ENCODE results near the gene GNPTAB.

DNA sequence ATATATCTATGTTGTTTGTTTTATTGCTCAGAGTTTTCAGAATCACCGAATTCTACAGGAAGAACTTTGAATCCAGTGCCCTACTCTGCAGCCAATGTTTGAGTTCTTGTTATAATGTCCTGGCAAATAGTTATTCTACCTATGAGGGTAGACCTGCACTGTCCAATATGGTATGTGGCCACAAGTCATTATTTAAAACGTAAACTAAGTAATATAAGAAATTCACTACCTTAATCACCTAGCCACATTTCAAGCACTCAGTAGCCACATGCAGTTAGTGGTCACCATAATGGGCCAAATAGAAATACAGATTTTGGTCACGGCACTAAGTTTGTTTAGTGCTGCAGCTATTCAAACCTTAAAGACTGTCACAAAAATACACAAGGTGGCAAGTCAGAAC is 26.4 kb downstream of the GNPTAB start:
- TF ChIP-seq, protein P1, sequence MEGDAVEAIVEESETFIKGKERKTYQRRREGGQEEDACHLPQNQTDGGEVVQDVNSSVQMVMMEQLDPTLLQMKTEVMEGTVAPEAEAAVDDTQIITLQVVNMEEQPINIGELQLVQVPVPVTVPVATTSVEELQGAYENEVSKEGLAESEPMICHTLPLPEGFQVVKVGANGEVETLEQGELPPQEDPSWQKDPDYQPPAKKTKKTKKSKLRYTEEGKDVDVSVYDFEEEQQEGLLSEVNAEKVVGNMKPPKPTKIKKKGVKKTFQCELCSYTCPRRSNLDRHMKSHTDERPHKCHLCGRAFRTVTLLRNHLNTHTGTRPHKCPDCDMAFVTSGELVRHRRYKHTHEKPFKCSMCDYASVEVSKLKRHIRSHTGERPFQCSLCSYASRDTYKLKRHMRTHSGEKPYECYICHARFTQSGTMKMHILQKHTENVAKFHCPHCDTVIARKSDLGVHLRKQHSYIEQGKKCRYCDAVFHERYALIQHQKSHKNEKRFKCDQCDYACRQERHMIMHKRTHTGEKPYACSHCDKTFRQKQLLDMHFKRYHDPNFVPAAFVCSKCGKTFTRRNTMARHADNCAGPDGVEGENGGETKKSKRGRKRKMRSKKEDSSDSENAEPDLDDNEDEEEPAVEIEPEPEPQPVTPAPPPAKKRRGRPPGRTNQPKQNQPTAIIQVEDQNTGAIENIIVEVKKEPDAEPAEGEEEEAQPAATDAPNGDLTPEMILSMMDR (IDR thresholded peaks at IDR 0.05): no peak
- TF ChIP-seq TCF7L2 (IDR thresholded peaks at IDR 0.05; ENCODE audit: low read depth, low read length) (no peak), POLR2AphosphoS5 (IDR thresholded peaks at IDR 0.05; ENCODE audit: low read depth, low read length) (no peak), SIN3A (IDR thresholded peaks at IDR 0.05; ENCODE audit: borderline replicate concordance, insufficient read depth, low read depth, low read length) (no peak)
- TF ChIP-seq, protein P2, sequence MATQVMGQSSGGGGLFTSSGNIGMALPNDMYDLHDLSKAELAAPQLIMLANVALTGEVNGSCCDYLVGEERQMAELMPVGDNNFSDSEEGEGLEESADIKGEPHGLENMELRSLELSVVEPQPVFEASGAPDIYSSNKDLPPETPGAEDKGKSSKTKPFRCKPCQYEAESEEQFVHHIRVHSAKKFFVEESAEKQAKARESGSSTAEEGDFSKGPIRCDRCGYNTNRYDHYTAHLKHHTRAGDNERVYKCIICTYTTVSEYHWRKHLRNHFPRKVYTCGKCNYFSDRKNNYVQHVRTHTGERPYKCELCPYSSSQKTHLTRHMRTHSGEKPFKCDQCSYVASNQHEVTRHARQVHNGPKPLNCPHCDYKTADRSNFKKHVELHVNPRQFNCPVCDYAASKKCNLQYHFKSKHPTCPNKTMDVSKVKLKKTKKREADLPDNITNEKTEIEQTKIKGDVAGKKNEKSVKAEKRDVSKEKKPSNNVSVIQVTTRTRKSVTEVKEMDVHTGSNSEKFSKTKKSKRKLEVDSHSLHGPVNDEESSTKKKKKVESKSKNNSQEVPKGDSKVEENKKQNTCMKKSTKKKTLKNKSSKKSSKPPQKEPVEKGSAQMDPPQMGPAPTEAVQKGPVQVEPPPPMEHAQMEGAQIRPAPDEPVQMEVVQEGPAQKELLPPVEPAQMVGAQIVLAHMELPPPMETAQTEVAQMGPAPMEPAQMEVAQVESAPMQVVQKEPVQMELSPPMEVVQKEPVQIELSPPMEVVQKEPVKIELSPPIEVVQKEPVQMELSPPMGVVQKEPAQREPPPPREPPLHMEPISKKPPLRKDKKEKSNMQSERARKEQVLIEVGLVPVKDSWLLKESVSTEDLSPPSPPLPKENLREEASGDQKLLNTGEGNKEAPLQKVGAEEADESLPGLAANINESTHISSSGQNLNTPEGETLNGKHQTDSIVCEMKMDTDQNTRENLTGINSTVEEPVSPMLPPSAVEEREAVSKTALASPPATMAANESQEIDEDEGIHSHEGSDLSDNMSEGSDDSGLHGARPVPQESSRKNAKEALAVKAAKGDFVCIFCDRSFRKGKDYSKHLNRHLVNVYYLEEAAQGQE (IDR thresholded peaks at IDR 0.05; ENCODE audit: insufficient read depth in 1 of 2, low read depth in 2 of 2, low read length in 1 of 2): no peak

All from Panc1 (cell line).